HCT116 (cell line): ENCODE measurements around the gene STARD3. TPM values are rescaled to one million over a fixed set of nuclear protein-coding genes. Genes with fewer than 3 reads are reported as not detected.

Experiments
- ATAC-seq: fragments of 200-7000 bp; cut with Tn5 transposase; 2 replicates; pipeline ENCODE4 v1.9.1; 2020; ENCODE audit warnings: mild to moderate bottlenecking, moderate library complexity
- BruUV-seq: library from RNA; stranded (reverse); fragments of 400-500 nt; replicated peaks from 2 replicates; lab custom pipeline; 2021; lab: Mats Ljungman, UMichigan
- CTCF ChIA-PET: fragments of 300-600 bp; sonication (Branson Sonifier 250); formaldehyde crosslinking; loops from one replicate; lab custom pipeline; 2021; ENCODE audit warnings: antibody characterized with exemption; lab: Charles Lee
- POLR2A ChIA-PET: fragments of 300-600, 350-600 bp; sonication (Branson Sonifier 250); formaldehyde crosslinking; loops from one replicate; lab custom pipeline; 2021; ENCODE audit warnings: antibody characterized with exemption; lab: Charles Lee
- RAD21 ChIA-PET, 2 experiments: fragments of 300-600 bp; sonication (Branson Sonifier 250); formaldehyde crosslinking; loops; one replicate each; lab custom pipeline; 2023; ENCODE audit warnings: low total read pairs in 2 of 2; ENCODE audit not compliant: uncharacterized antibody in 2 of 2, unreplicated experiment in 2 of 2, low non-redundant PET in 1 of 2; lab: Charles Lee
- DNase-seq: peaks from one replicate; pipeline ENCODE4 v3.0.0-alpha.2; 2010; ENCODE audit warnings: low read depth, low spot score
- H2AFZ ChIP-seq: fragments of 200-600 bp; shearing (Covaris generic), sonication (generic); 2 replicates; pipeline ENCODE4 v1.6.1; 2017; ENCODE audit warnings: low read depth, mixed run types, mixed read lengths, antibody characterized with exemption, low read length; ENCODE audit not compliant: poor library complexity, severe bottlenecking
- H3K27ac ChIP-seq: 2 replicates; pipeline ENCODE4 v1.5.1; 2012; ENCODE audit warnings: low read depth, low read length
- H3K27me3 ChIP-seq: fragments of 200-600 bp; sonication (generic); 2 replicates; pipeline ENCODE4 v1.6.1; 2016; ENCODE audit warnings: mixed run types, low read length, mixed read lengths; ENCODE audit not compliant: insufficient read depth
- H3K36me3 ChIP-seq, 2 experiments: fragments of 200-500 bp in 1 of 2; fragments of 200-600 bp in 1 of 2; sonication (Bioruptor generic) in 1 of 2; sonication (generic) in 1 of 2; 2 replicates each; pipeline versions ENCODE4 v1.5.1 to v1.6.1; 2014 to 2016; ENCODE audit warnings: low read length in 2 of 2, inconsistent platforms in 1 of 2, mixed read lengths in 1 of 2, mixed run types in 1 of 2; ENCODE audit not compliant: insufficient read depth in 2 of 2, control insufficient read depth in 1 of 2
- H3K4me1 ChIP-seq, 2 experiments: fragments of 200-600 bp in 1 of 2; sonication (generic) in 1 of 2; 2 replicates each; pipeline versions ENCODE4 v1.5.1 to v1.6.1; 2012 to 2017; ENCODE audit warnings: low read length in 2 of 2, inconsistent platforms in 1 of 2, mild to moderate bottlenecking in 1 of 2, mixed read lengths in 1 of 2, mixed run types in 1 of 2, moderate library complexity in 1 of 2; ENCODE audit not compliant: insufficient read depth in 2 of 2, control insufficient read depth in 1 of 2
- H3K4me2 ChIP-seq: fragments of 200-600 bp; sonication (generic); 2 replicates; pipeline ENCODE4 v1.6.1; 2017; ENCODE audit warnings: mixed run types, low read length, mixed read lengths
- H3K4me3 ChIP-seq, 2 experiments: fragments of 200-600 bp in 1 of 2; sonication (generic) in 1 of 2; replicated peaks in 1 of 2; 2 replicates each; pipeline ENCODE4 v1.5.1; 2011 to 2016; ENCODE audit warnings: low read length in 2 of 2, control low read depth in 1 of 2, low read depth in 1 of 2, mild to moderate bottlenecking in 1 of 2, mixed read lengths in 1 of 2, mixed run types in 1 of 2
- H3K79me2 ChIP-seq: fragments of 200-600 bp; sonication (generic); 2 replicates; pipeline ENCODE4 v1.6.1; 2017; ENCODE audit warnings: mild to moderate bottlenecking, mixed run types, low read length, moderate library complexity, mixed read lengths; ENCODE audit not compliant: insufficient read depth
- H3K9ac ChIP-seq: fragments of 200-600 bp; sonication (generic); 2 replicates; pipeline ENCODE4 v1.6.1; 2016; ENCODE audit warnings: low read length, mixed read lengths
- H3K9me2 ChIP-seq: fragments of 200-600 bp; sonication (generic), shearing (Covaris generic); 2 replicates; pipeline ENCODE4 v1.6.1; 2017; ENCODE audit warnings: mixed run types, mild to moderate bottlenecking, moderate library complexity; ENCODE audit not compliant: insufficient read depth
- H3K9me3 ChIP-seq, 2 experiments: fragments of 200-500 bp in 1 of 2; fragments of 200-600 bp in 1 of 2; sonication (Bioruptor generic) in 1 of 2; sonication (generic) in 1 of 2; 2 replicates each; pipeline ENCODE4 v1.6.1; 2014 to 2017; ENCODE audit warnings: low read length in 2 of 2, mixed read lengths in 2 of 2, inconsistent platforms in 1 of 2, low read depth in 1 of 2, mild to moderate bottlenecking in 1 of 2, mixed run types in 1 of 2, moderate library complexity in 1 of 2; ENCODE audit not compliant: control insufficient read depth in 1 of 2, insufficient read depth in 1 of 2
- H4K20me1 ChIP-seq: fragments of 200-600 bp; sonication (generic), shearing (Covaris generic); 2 replicates; pipeline ENCODE4 v1.6.1; 2017; ENCODE audit warnings: mixed run types, mild to moderate bottlenecking, moderate library complexity; ENCODE audit not compliant: insufficient read depth
- ATF3 ChIP-seq: IDR thresholded peaks from 2 replicates; pipeline ENCODE4 v1.6.1; 2012
- CBX3 ChIP-seq: IDR thresholded peaks from 2 replicates; pipeline ENCODE4 v1.6.1; 2012; ENCODE audit warnings: low read depth
- CEBPB ChIP-seq: IDR thresholded peaks from 2 replicates; pipeline ENCODE4 v1.6.1; 2012; ENCODE audit warnings: low read depth
- EGR1 ChIP-seq: IDR thresholded peaks from 2 replicates; pipeline ENCODE4 v1.6.1; 2012; ENCODE audit warnings: low read depth
- ELF1 ChIP-seq: IDR thresholded peaks from 2 replicates; pipeline ENCODE4 v1.6.1; 2012; ENCODE audit warnings: low read depth, borderline replicate concordance
- EZH2phosphoT487 ChIP-seq: fragments of 200-600 bp; IDR thresholded peaks from 2 replicates; pipeline ENCODE4 v1.6.1; 2018; ENCODE audit warnings: antibody characterized with exemption, borderline replicate concordance
- JUND ChIP-seq: IDR thresholded peaks from 2 replicates; pipeline ENCODE4 v1.6.1; 2012
- POLR2A ChIP-seq: IDR thresholded peaks from 2 replicates; pipeline ENCODE4 v1.7.0; 2011; ENCODE audit warnings: borderline replicate concordance; ENCODE audit not compliant: insufficient read depth, insufficient read length; ENCODE audit errors: extremely low read depth
- RAD21 ChIP-seq: IDR thresholded peaks from 2 replicates; pipeline ENCODE4 v1.6.1; 2012; ENCODE audit warnings: low read depth, mild to moderate bottlenecking
- SRF ChIP-seq: IDR thresholded peaks from 2 replicates; pipeline ENCODE4 v1.6.1; 2012; ENCODE audit warnings: low read depth
- TCF7L2 ChIP-seq: IDR thresholded peaks from 2 replicates; pipeline ENCODE4 v1.7.0; 2011; ENCODE audit warnings: borderline replicate concordance, inconsistent platforms; ENCODE audit not compliant: insufficient read depth, insufficient read length; ENCODE audit errors: extremely low read depth
- ZFX ChIP-seq: fragments of 450-650 bp; IDR thresholded peaks from 2 replicates; pipeline ENCODE4 v1.6.1; 2017
- ZNF274 ChIP-seq: fragments of 200-500 bp; sonication (Bioruptor generic); IDR thresholded peaks from 2 replicates; pipeline ENCODE4 v1.6.1; 2014; ENCODE audit warnings: mild to moderate bottlenecking, low read depth, low read length, inconsistent platforms
- intact Hi-C: fragments of 100-400 bp; cut with micrococcal nuclease; formaldehyde crosslinking; loops from 2 replicates; pipeline ENCODE4 v1.10.0; 2022
- total RNA-seq: library from RNA; stranded (reverse); gene quantifications from one replicate; pipeline ENCODE4 v1.2.1, GENCODE V29; 2021; ENCODE audit not compliant: unreplicated experiment

Gene STARD3
- total RNA-seq, 1 experiment from 2014 or later = 73.9 TPM

DNA sequence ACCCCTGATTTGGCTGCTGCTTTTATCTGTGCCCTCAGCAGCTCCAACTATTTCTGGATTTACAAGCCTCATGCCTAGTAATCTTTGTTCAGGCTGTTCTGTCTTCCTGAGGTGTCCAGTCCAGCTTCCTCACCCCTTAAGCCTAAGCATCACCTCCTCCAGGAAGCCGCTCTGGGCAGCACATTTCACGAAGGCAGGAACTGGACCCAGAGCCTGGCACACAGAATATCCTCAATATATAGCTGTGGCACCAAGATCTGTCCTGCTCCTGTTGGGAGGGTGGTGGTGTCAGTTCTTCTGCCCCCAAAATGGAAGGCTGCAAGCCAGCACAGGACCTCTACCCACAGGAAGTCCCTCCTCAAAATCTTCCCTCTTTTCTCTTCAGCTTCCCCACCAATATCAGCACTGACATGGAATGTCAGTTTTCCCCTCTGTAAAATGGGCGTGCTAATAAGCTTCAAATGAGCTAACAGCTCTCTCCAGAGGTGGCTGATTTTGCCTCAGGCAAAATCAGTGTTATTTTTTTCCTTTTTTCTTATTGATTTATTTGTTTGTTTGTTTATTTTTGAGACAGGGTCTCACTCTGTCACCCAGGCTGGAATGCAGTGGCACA lies 22.3 kb upstream of the STARD3 start:
- POLR2A ChIA-PET = no interaction called here
- Histone ChIP-seq H3K4me3 (no peak overlapping the region), H3K27me3 (no peaks in the 10 kb centered on the region), H3K9me2 (no peaks in the 10 kb centered on the region), H4K20me1 (no peaks in the 10 kb centered on the region), H2AFZ (no peak overlapping the region), H3K4me2 (no peak overlapping the region), H3K9ac (no peak overlapping the region), H3K79me2 (no peaks in the 10 kb centered on the region), H3K9me3 (no peaks in the 10 kb centered on the region), H3K27ac (no peak overlapping the region), H3K36me3 (no peaks in the 10 kb centered on the region), H3K4me1 (peaks cover 12 to 17% of the 10 kb centered on the region in 2 experiments; a peak in 3 of 4 replicates)
- no TSS peak for BruUV-seq
- RAD21 ChIA-PET = no interaction called here
- no peak for TF ChIP-seq RAD21
- no peak for TF ChIP-seq JUND
- TF ChIP-seq ZNF274 = no peak
- no peak for TF ChIP-seq EGR1
- no peak for TF ChIP-seq POLR2A
- TF ChIP-seq ELF1 = no peak
- TF ChIP-seq CEBPB = no peak
- TF ChIP-seq TCF7L2 = no peak
- no peak for TF ChIP-seq CBX3
- TF ChIP-seq ZFX = no peak
- no peak for TF ChIP-seq EZH2phosphoT487
- TF ChIP-seq SRF = no peak
- TF ChIP-seq ATF3 = no peak
- DNase-seq = no peak
- ATAC-seq = no peak
- CTCF ChIA-PET = interaction anchor here (2.2 kb wide), 1 partner anchor 9 kb away, joined by 11 read pairs; no protein-coding TSS in a partner anchor
- intact Hi-C loops = no loop called here
